DND-41 (cell line): ENCODE data around the gene NEMP2.

Experiments
- ATAC-seq: fragments of 200-7000 bp; cut with Tn5 transposase; 3 replicates; pipeline ENCODE4 v1.9.1; 2021; ENCODE audit warnings: low read depth; ENCODE audit not compliant: insufficient read depth
- DNase-seq: peaks from one replicate; pipeline ENCODE4 v3.0.0-alpha.2; 2020
- H2AFZ ChIP-seq: 2 replicates; pipeline ENCODE4 v1.6.0; 2012; ENCODE audit warnings: low read depth, low read length
- H3K27ac ChIP-seq: 2 replicates; pipeline ENCODE4 v1.5.1; 2012; ENCODE audit warnings: low read length, inconsistent platforms
- H3K27me3 ChIP-seq: fragments of 200-600 bp; sonication (generic); 2 replicates; pipeline ENCODE4 v1.6.0; 2012; ENCODE audit warnings: low read length, mild to moderate bottlenecking, inconsistent platforms; ENCODE audit not compliant: insufficient read depth, poor library complexity
- H3K36me3 ChIP-seq: 2 replicates; pipeline ENCODE4 v1.5.1; 2012; ENCODE audit warnings: low read length, inconsistent platforms; ENCODE audit not compliant: insufficient read depth
- H3K4me1 ChIP-seq: 2 replicates; pipeline ENCODE4 v1.5.1; 2012; ENCODE audit warnings: mild to moderate bottlenecking, low read length; ENCODE audit not compliant: insufficient read depth
- H3K4me2 ChIP-seq: 2 replicates; pipeline ENCODE4 v1.6.0; 2012; ENCODE audit warnings: mild to moderate bottlenecking, moderate library complexity, low read length, inconsistent platforms; ENCODE audit not compliant: insufficient read depth
- H3K4me3 ChIP-seq, 2 experiments: fragments of 200-600 bp in 1 of 2; shearing (Covaris generic) in 1 of 2; 2 replicates each; pipeline ENCODE4 v1.5.1; 2012 to 2016; ENCODE audit warnings: inconsistent platforms in 2 of 2, low read length in 2 of 2, mild to moderate bottlenecking in 2 of 2, low read depth in 1 of 2, moderate library complexity in 1 of 2
- H3K79me2 ChIP-seq: 2 replicates; pipeline ENCODE4 v1.6.0; 2012; ENCODE audit warnings: low read length, inconsistent platforms; ENCODE audit not compliant: insufficient read depth
- H3K9ac ChIP-seq: 2 replicates; pipeline ENCODE4 v1.6.0; 2012; ENCODE audit warnings: low read depth, mild to moderate bottlenecking, inconsistent platforms, low read length, moderate library complexity
- H3K9me3 ChIP-seq: 2 replicates; pipeline ENCODE4 v1.5.1; 2012; ENCODE audit warnings: low read length, moderate library complexity, mild to moderate bottlenecking, inconsistent platforms; ENCODE audit not compliant: insufficient read depth, severe bottlenecking
- H4K20me1 ChIP-seq: 2 replicates; pipeline ENCODE4 v1.6.0; 2012; ENCODE audit warnings: low read length; ENCODE audit not compliant: insufficient read depth
- CTCF ChIP-seq: IDR thresholded peaks from 2 replicates; pipeline ENCODE4 v1.5.1; 2012; ENCODE audit warnings: borderline replicate concordance, low read length, moderate library complexity, mild to moderate bottlenecking; ENCODE audit not compliant: poor library complexity, severe bottlenecking; ENCODE audit errors: extremely low read depth
- EZH2 ChIP-seq: IDR thresholded peaks from 3 replicates; pipeline ENCODE4 v1.6.1; 2012; ENCODE audit warnings: borderline replicate concordance, low read depth, mild to moderate bottlenecking, moderate library complexity, low read length, inconsistent platforms; ENCODE audit not compliant: severe bottlenecking

Gene NEMP2

DNA sequence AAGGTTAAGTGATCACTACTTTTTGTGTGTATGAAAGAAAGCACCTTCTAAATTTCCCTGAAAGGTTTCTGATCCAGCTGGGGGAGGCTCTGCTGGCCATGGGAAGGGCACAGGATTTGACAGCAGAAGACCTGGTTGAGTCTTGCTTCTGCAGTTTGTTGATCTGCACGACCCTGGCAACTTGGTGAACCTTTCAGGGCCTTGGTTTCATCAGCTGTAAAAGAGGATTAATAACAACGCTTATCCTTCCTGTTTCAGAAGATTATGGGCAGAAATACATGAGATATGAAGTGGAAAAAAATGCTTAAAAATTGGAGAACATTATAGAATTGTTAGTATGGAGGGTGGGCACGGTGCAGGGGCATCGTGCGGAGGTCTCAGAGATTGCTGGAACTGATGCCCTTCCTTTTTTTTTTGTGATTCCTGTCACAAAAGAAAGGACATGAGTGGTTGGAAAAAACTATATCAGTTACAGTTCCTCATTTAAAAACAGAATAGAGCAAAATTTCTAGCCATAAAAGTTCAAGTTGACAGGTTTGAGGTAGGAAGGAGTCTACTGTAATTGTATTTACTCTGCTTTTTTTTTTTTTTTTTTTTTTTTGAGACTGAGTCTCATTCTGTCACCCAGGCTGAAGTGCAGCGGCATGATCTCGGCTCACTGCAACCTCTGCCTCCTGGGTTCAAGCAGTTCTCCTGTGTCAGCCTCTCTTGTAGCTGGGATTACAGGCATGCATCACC lies 79.0 kb downstream of the NEMP2 start:
- Histone ChIP-seq H3K79me2 (peaks cover 17% of the 10 kb centered on the region), H3K4me1 (no peaks in the 10 kb centered on the region), H4K20me1 (0 out of 2 replicates have a peak, but pooled peaks cover 3% of the 10 kb centered on the region), H3K4me3 (no peak overlapping the region), H3K27me3 (no peaks in the 10 kb centered on the region), H3K4me2 (no peak overlapping the region), H3K36me3 (peaks cover 19% of the 10 kb centered on the region), H3K9ac (no peak overlapping the region), H2AFZ (no peak overlapping the region), H3K9me3 (no peaks in the 10 kb centered on the region), H3K27ac (no peak overlapping the region)
- TF ChIP-seq CTCF = no peak
- TF ChIP-seq EZH2 = no peak
- ATAC-seq (no peak), DNase-seq (no peak)

DNA sequence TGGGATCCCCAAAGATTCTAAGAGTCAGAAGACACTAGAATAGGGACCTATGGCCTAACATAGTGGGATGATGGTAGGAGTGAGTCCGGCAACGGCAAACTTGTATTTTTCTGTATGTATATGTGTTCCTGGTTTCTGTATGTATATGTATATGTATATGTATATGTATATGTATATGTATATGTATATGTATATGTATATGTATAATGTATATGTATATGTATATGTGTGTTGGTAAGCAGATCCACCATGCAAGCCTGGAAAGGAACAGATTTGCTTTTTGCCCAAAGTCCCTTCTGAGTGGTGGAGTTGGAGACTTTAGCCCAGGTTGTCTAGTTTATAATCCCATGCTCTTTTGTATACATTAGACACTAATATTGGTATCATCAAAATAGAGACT lies 79.7 kb downstream of the NEMP2 start:
- no peak for TF ChIP-seq EZH2
- no peak for TF ChIP-seq CTCF
- no peak for ATAC-seq
- Histone ChIP-seq H3K9me3 (no peaks in the 10 kb centered on the region), H3K36me3 (peaks cover 16% of the 10 kb centered on the region), H3K27me3 (no peaks in the 10 kb centered on the region), H3K4me3 (no peak overlapping the region), H4K20me1 (0 out of 2 replicates have a peak, but pooled peaks cover 1% of the 10 kb centered on the region), H3K79me2 (peaks cover 17% of the 10 kb centered on the region), H3K27ac (no peak overlapping the region), H3K9ac (no peak overlapping the region), H3K4me1 (no peaks in the 10 kb centered on the region), H2AFZ (no peak overlapping the region), H3K4me2 (no peak overlapping the region)
- DNase-seq = no peak
